HepG2 (cell line): ENCODE data around the gene IL11RA. TPM values are rescaled to one million over a fixed set of nuclear protein-coding genes. Genes with fewer than 3 reads are reported as not detected.

Experiments used
- ATF7-NPFF ChIP-seq: sonication (generic); formaldehyde crosslinking; IDR thresholded peaks from 2 replicates; pipeline ENCODE4 v1.8.1; 2023; ENCODE audit warnings: mild to moderate bottlenecking, low read depth, missing genetic modification reagents, moderate library complexity
- CC2D1A ChIP-seq: sonication (generic); formaldehyde crosslinking; IDR thresholded peaks from 2 replicates; pipeline ENCODE4 v1.8.1; 2023; ENCODE audit warnings: mild to moderate bottlenecking, missing genetic modification reagents
- FOXJ3 ChIP-seq: sonication (generic); formaldehyde crosslinking; IDR thresholded peaks from 2 replicates; pipeline ENCODE4 v1.4.0; 2020; ENCODE audit warnings: missing genetic modification reagents, mild to moderate bottlenecking, borderline replicate concordance
- NR2F2 ChIP-seq: IDR thresholded peaks from 2 replicates; pipeline ENCODE4 v1.6.1; 2012; ENCODE audit warnings: low read depth, inconsistent platforms, borderline replicate concordance
- PHF5A ChIP-seq: IDR thresholded peaks from one replicate; pipeline ENCODE4 v1.6.1; 2018; ENCODE audit warnings: low read depth, missing genetic modification reagents; ENCODE audit not compliant: unreplicated experiment
- PTBP1 ChIP-seq: fragments of 200-400 bp; formaldehyde crosslinking; IDR thresholded peaks from 2 replicates; pipeline ENCODE4 v1.6.1; 2018; ENCODE audit warnings: low read length, low read depth; ENCODE audit not compliant: poor library complexity, severe bottlenecking
- SIN3A ChIP-seq: IDR thresholded peaks from 2 replicates; pipeline ENCODE4 v1.6.1; 2011; ENCODE audit warnings: low read depth, mild to moderate bottlenecking, control low read depth, low read length, borderline replicate concordance
- SMAD9 ChIP-seq: sonication (generic); formaldehyde crosslinking; IDR thresholded peaks from 2 replicates; pipeline ENCODE4 v1.5.1; 2020; ENCODE audit warnings: mild to moderate bottlenecking, missing genetic modification reagents
- SSRP1 ChIP-seq: IDR thresholded peaks from 2 replicates; pipeline ENCODE4 v1.6.1; 2016; ENCODE audit warnings: control low read depth
- ZNF124 ChIP-seq: sonication (generic); formaldehyde crosslinking; IDR thresholded peaks from 2 replicates; pipeline ENCODE4 v1.4.0; 2020; ENCODE audit warnings: missing genetic modification reagents
- ZNF225 ChIP-seq: sonication (generic); formaldehyde crosslinking; IDR thresholded peaks from 2 replicates; pipeline ENCODE4 v1.4.0; 2020; ENCODE audit warnings: mild to moderate bottlenecking, missing genetic modification reagents
- ZNF3 ChIP-seq: IDR thresholded peaks from 2 replicates; pipeline ENCODE4 v1.7.0; 2017; ENCODE audit warnings: inconsistent platforms
- ZNF30 ChIP-seq: sonication (generic); formaldehyde crosslinking; IDR thresholded peaks from 2 replicates; pipeline ENCODE4 v1.5.0; 2020; ENCODE audit warnings: mild to moderate bottlenecking, missing genetic modification reagents
- ZNF335 ChIP-seq: sonication (generic); formaldehyde crosslinking; IDR thresholded peaks from 2 replicates; pipeline ENCODE4 v1.4.0; 2020; ENCODE audit warnings: missing genetic modification reagents
- ZNF567 ChIP-seq: sonication (generic); formaldehyde crosslinking; IDR thresholded peaks from 2 replicates; pipeline ENCODE4 v1.8.1; 2023; ENCODE audit warnings: mild to moderate bottlenecking, missing genetic modification reagents, borderline replicate concordance
- ZNF589 ChIP-seq: sonication (generic); formaldehyde crosslinking; conservative IDR thresholded peaks from 2 replicates; pipeline ENCODE4 v1.8.0; 2022; ENCODE audit warnings: mild to moderate bottlenecking, moderate library complexity, missing genetic modification reagents
- ZNF773 ChIP-seq: sonication (generic); formaldehyde crosslinking; IDR thresholded peaks from 2 replicates; pipeline ENCODE4 v1.4.0; 2020; ENCODE audit warnings: missing genetic modification reagents, borderline replicate concordance
- ZNF777 ChIP-seq: sonication (generic); formaldehyde crosslinking; IDR thresholded peaks from 2 replicates; pipeline ENCODE4 v1.4.0; 2020; ENCODE audit warnings: missing genetic modification reagents
- ZNF850 ChIP-seq: sonication (generic); formaldehyde crosslinking; conservative IDR thresholded peaks from 2 replicates; pipeline ENCODE4 v1.9.0; 2021; ENCODE audit warnings: mild to moderate bottlenecking, missing genetic modification reagents
- ZNF883 ChIP-seq: sonication (generic); formaldehyde crosslinking; IDR thresholded peaks from 2 replicates; pipeline ENCODE4 v1.5.1; 2020; ENCODE audit warnings: mild to moderate bottlenecking, missing genetic modification reagents; ENCODE audit errors: not compliant biosample characterization
- ZSCAN25 ChIP-seq: sonication (generic); formaldehyde crosslinking; IDR thresholded peaks from 2 replicates; pipeline ENCODE4 v1.8.0; 2022; ENCODE audit warnings: mild to moderate bottlenecking, missing genetic modification reagents
- polyA plus RNA-seq, 8 experiments: library from polyadenylated mRNA; depleted of rRNA in 3 of 8; stranded (reverse) in 7 of 8; unstranded in 1 of 8; fragments of >200 nt; fragmentation: Illumina TruSeq in 4 of 8; extraction: Trizol in 4 of 8; gene quantifications; 2 replicates each; pipeline versions ENCODE4 v1.2.1 to v1.2.3, GENCODE V29; 2011 to 2016; ENCODE audit warnings: low read depth in 4 of 8, missing spikeins in 1 of 8, mixed read lengths in 1 of 8; ENCODE audit not compliant: insufficient read depth in 1 of 8
- total RNA-seq, 5 experiments: library from RNA; depleted of rRNA; stranded (reverse); fragments of >200 nt; fragmentation: Illumina TruSeq; extraction: Trizol; gene quantifications; 2 replicates each; pipeline ENCODE4 v1.2.3, GENCODE V29; 2016; ENCODE audit warnings: low read depth in 1 of 5
- TF ChIP-seq, protein P1 (sequence below): sonication (generic); formaldehyde crosslinking; IDR thresholded peaks from 2 replicates; pipeline ENCODE4 v1.4.0; 2020; ENCODE audit warnings: mild to moderate bottlenecking, missing genetic modification reagents
- TF ChIP-seq, protein P2 (sequence below): IDR thresholded peaks from 2 replicates; pipeline ENCODE4 v1.6.1; 2016; ENCODE audit warnings: control low read depth
- TF ChIP-seq, protein P3 (sequence below): sonication (generic); formaldehyde crosslinking; IDR thresholded peaks from 2 replicates; pipeline ENCODE4 v1.4.0; 2020; ENCODE audit warnings: missing genetic modification reagents, mild to moderate bottlenecking, borderline replicate concordance
- TF ChIP-seq, protein P4 (sequence below): sonication (generic); formaldehyde crosslinking; conservative IDR thresholded peaks from 2 replicates; pipeline ENCODE4 v1.4.0; 2020; ENCODE audit warnings: missing genetic modification reagents
- TF ChIP-seq, protein P5 (sequence below): IDR thresholded peaks from 2 replicates; pipeline ENCODE4 v1.6.1; 2012; ENCODE audit warnings: inconsistent platforms

Gene IL11RA
- total and polyA plus RNA-seq, 2 of the 13 experiments (the other 11 are each of a cell fraction or from before 2014, with no cell fraction given) = 2.0 to 4.2 TPM

DNA sequence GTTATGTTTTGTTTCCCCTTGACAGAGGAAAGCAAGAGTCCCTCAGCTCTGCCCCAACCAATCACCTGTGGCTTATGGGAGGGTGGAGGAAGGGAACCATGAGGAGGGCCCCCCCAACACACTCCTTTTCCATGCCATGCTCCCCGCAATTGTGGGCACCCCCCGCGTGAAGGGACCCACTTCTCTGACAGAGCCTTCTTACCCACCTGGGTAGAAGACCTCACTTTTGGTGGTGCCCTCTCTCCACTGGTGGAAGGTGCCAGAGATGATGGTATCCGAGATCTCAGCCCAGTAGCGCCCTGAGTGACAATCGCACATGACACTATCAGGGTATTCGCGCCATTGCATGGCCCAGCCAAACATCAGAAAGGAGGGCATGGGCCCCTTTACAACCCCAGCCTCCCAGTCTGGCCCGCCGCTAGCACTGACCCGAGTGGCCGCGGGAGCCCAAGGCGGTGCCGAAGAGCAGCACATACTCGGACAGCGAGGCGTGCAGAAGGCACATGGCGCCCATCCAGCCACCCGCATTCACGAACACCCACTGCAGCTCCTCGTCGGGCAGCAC, 15.1 kb upstream of the IL11RA start (continued):
- TF ChIP-seq ZNF3 (CRISPR knock-in tag) (no peak), PTBP1 (no peak), ZNF777 (no peak), ZSCAN25 (CRISPR knock-in tag) (no peak; the same call in 1 of the 2 replicates), SMAD9 (0 out of 2 replicates have a peak, but pooled peaks have one; percentile 21), CC2D1A (no peak), ZNF225 (CRISPR knock-in tag) (0 out of 2 replicates have a peak, but pooled peaks have one; percentile 16), ZNF30 (CRISPR knock-in tag) (no peak), ZNF850 (no peak), ZNF567 (CRISPR knock-in tag) (0 out of 2 replicates have a peak, but pooled peaks have one; percentile 3), ZNF335 (CRISPR knock-in tag) (no peak), ATF7-NPFF (CRISPR knock-in tag) (no peak), SSRP1 (no peak), NR2F2 (no peak), ZNF883 (CRISPR knock-in tag) (peak; percentile 79), ZNF773 (CRISPR knock-in tag) (no peak; the same call in 1 of the 2 replicates), FOXJ3 (CRISPR knock-in tag) (no peak), PHF5A (CRISPR knock-in tag) (no peak), ZNF124 (CRISPR knock-in tag) (no peak), SIN3A (no peak), ZNF589 (no peak)
- TF ChIP-seq, protein P1, sequence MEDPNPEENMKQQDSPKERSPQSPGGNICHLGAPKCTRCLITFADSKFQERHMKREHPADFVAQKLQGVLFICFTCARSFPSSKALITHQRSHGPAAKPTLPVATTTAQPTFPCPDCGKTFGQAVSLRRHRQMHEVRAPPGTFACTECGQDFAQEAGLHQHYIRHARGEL (CRISPR knock-in tag) = no peak
- TF ChIP-seq, protein P2, sequence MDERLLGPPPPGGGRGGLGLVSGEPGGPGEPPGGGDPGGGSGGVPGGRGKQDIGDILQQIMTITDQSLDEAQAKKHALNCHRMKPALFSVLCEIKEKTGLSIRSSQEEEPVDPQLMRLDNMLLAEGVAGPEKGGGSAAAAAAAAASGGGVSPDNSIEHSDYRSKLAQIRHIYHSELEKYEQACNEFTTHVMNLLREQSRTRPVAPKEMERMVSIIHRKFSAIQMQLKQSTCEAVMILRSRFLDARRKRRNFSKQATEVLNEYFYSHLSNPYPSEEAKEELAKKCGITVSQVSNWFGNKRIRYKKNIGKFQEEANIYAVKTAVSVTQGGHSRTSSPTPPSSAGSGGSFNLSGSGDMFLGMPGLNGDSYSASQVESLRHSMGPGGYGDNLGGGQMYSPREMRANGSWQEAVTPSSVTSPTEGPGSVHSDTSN (CRISPR knock-in tag) = no peak
- TF ChIP-seq, protein P3, sequence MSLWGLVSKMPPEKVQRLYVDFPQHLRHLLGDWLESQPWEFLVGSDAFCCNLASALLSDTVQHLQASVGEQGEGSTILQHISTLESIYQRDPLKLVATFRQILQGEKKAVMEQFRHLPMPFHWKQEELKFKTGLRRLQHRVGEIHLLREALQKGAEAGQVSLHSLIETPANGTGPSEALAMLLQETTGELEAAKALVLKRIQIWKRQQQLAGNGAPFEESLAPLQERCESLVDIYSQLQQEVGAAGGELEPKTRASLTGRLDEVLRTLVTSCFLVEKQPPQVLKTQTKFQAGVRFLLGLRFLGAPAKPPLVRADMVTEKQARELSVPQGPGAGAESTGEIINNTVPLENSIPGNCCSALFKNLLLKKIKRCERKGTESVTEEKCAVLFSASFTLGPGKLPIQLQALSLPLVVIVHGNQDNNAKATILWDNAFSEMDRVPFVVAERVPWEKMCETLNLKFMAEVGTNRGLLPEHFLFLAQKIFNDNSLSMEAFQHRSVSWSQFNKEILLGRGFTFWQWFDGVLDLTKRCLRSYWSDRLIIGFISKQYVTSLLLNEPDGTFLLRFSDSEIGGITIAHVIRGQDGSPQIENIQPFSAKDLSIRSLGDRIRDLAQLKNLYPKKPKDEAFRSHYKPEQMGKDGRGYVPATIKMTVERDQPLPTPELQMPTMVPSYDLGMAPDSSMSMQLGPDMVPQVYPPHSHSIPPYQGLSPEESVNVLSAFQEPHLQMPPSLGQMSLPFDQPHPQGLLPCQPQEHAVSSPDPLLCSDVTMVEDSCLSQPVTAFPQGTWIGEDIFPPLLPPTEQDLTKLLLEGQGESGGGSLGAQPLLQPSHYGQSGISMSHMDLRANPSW (CRISPR knock-in tag) = no peak
- TF ChIP-seq, protein P4, sequence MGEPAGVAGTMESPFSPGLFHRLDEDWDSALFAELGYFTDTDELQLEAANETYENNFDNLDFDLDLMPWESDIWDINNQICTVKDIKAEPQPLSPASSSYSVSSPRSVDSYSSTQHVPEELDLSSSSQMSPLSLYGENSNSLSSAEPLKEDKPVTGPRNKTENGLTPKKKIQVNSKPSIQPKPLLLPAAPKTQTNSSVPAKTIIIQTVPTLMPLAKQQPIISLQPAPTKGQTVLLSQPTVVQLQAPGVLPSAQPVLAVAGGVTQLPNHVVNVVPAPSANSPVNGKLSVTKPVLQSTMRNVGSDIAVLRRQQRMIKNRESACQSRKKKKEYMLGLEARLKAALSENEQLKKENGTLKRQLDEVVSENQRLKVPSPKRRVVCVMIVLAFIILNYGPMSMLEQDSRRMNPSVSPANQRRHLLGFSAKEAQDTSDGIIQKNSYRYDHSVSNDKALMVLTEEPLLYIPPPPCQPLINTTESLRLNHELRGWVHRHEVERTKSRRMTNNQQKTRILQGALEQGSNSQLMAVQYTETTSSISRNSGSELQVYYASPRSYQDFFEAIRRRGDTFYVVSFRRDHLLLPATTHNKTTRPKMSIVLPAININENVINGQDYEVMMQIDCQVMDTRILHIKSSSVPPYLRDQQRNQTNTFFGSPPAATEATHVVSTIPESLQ (CRISPR knock-in tag) = no peak
- TF ChIP-seq, protein P5, sequence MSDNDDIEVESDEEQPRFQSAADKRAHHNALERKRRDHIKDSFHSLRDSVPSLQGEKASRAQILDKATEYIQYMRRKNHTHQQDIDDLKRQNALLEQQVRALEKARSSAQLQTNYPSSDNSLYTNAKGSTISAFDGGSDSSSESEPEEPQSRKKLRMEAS = peak; percentile 93; the same call in 1 of the 2 replicates
